GM19372 (cell line): ENCODE results near the gene VWA3B.
"Not testable (repeated sequence)": the region's sequence is repeated elsewhere in the genome, so short reads cannot be mapped to it uniquely, and the experiment has no call there.

Source experiments
- ATAC-seq: cut with Tn5 transposase; IDR thresholded peaks from one replicate; pipeline ENCODE4 v1.9.1; 2021; ENCODE audit warnings: mild to moderate bottlenecking, low read depth, moderate library complexity; ENCODE audit not compliant: unreplicated experiment

Gene VWA3B

GRCh38 chr2:98130073-98130472 is 43.1 kb downstream of the VWA3B start:
- not testable (repeated sequence) for ATAC-seq

- ATAC-seq = no peak
Measured at GRCh38 chr2:98134172-98135005, 47.4 kb downstream of the VWA3B start.

GRCh38 chr2:98137196-98137595 is 50.2 kb downstream of the VWA3B start:
- no peak for ATAC-seq

- ATAC-seq = not testable (repeated sequence)
Measured at GRCh38 chr2:98138978-98139377, 52.0 kb downstream of the VWA3B start.

GRCh38 chr2:98140210-98140609 is 53.2 kb downstream of the VWA3B start:
- ATAC-seq = no peak

GRCh38 chr2:98142106-98142791 is 55.3 kb downstream of the VWA3B start:
- no peak for ATAC-seq

GRCh38 chr2:98145070-98145469 is 58.1 kb downstream of the VWA3B start:
- ATAC-seq = no peak

GRCh38 chr2:98147900-98148299 is 60.9 kb downstream of the VWA3B start:
- not testable (repeated sequence) for ATAC-seq

GRCh38 chr2:98148595-98149332 is 61.8 kb downstream of the VWA3B start:
- no peak for ATAC-seq

- no peak for ATAC-seq
Measured at GRCh38 chr2:98149333-98149697, 62.3 kb downstream of the VWA3B start.

GRCh38 chr2:98153481-98153880 is 66.5 kb downstream of the VWA3B start:
- ATAC-seq = no peak

GRCh38 chr2:98155291-98155690 is 68.3 kb downstream of the VWA3B start:
- ATAC-seq = no peak

- no peak for ATAC-seq
Measured at GRCh38 chr2:98155716-98156115, 68.7 kb downstream of the VWA3B start.

- ATAC-seq = no peak
Measured at GRCh38 chr2:98156304-98156703, 69.3 kb downstream of the VWA3B start.

GRCh38 chr2:98157557-98157956 is 70.6 kb downstream of the VWA3B start:
- no peak for ATAC-seq

GRCh38 chr2:98158305-98158704 is 71.3 kb downstream of the VWA3B start:
- no peak for ATAC-seq

GRCh38 chr2:98160554-98160953 is 73.6 kb downstream of the VWA3B start:
- ATAC-seq = no peak

GRCh38 chr2:98161186-98161585 is 74.2 kb downstream of the VWA3B start:
- ATAC-seq = no peak

- ATAC-seq = no peak
Measured at GRCh38 chr2:98164256-98164655, 77.3 kb downstream of the VWA3B start.

- no peak for ATAC-seq
Measured at GRCh38 chr2:98165516-98166071, 78.6 kb downstream of the VWA3B start.

GRCh38 chr2:98167916-98168315 is 80.9 kb downstream of the VWA3B start:
- no peak for ATAC-seq
